ENCODE results near the gene APAF1.
"Not testable (repeated sequence)": the region's sequence is repeated elsewhere in the genome, so short reads cannot be mapped to it uniquely, and the experiment has no call there.

APAF1 gene

GRCh38 chr12:98752726-98753125 is 107.6 kb downstream of the APAF1 start:
- DNase-seq (ENCODE audit: extremely low read depth, low read depth): no peak
- no peak overlapping the region for H3K4me3 ChIP-seq (replicated peaks; ENCODE audit: low read depth, low read length)
- no peak for TF ChIP-seq CTCF (IDR thresholded peaks at IDR 0.05; ENCODE audit: low read depth, low read length, missing control alignments)

- no peak overlapping the region for H3K4me3 ChIP-seq (replicated peaks; ENCODE audit: low read depth, low read length)
- no peak for TF ChIP-seq CTCF (IDR thresholded peaks at IDR 0.05; ENCODE audit: low read depth, low read length, missing control alignments)
- no peak for DNase-seq (ENCODE audit: extremely low read depth, low read depth)
Measured at GRCh38 chr12:98754095-98754494, 109.0 kb downstream of the APAF1 start.

- H3K4me3 ChIP-seq (replicated peaks; ENCODE audit: low read depth, low read length); DNase-seq (ENCODE audit: extremely low read depth, low read depth): not testable (repeated sequence)
Measured at GRCh38 chr12:98755855-98756254, 110.8 kb downstream of the APAF1 start.

GRCh38 chr12:98757455-98757854 is 112.4 kb downstream of the APAF1 start:
- TF ChIP-seq CTCF (IDR thresholded peaks at IDR 0.05; ENCODE audit: low read depth, low read length, missing control alignments): no peak
- H3K4me3 ChIP-seq (replicated peaks; ENCODE audit: low read depth, low read length): no peak overlapping the region
- no peak for DNase-seq (ENCODE audit: extremely low read depth, low read depth)

GRCh38 chr12:98758331-98758730 is 113.2 kb downstream of the APAF1 start:
- no peak for DNase-seq (ENCODE audit: extremely low read depth, low read depth)
- H3K4me3 ChIP-seq (replicated peaks; ENCODE audit: low read depth, low read length): no peak overlapping the region
- TF ChIP-seq CTCF (IDR thresholded peaks at IDR 0.05; ENCODE audit: low read depth, low read length, missing control alignments): no peak

- TF ChIP-seq CTCF (IDR thresholded peaks at IDR 0.05; ENCODE audit: low read depth, low read length, missing control alignments): no peak
- no peak overlapping the region for H3K4me3 ChIP-seq (replicated peaks; ENCODE audit: low read depth, low read length)
- DNase-seq (ENCODE audit: extremely low read depth, low read depth): no peak
Measured at GRCh38 chr12:98763656-98764055, 118.6 kb downstream of the APAF1 start.

- TF ChIP-seq CTCF (IDR thresholded peaks at IDR 0.05; ENCODE audit: low read depth, low read length, missing control alignments): no peak
- DNase-seq (ENCODE audit: extremely low read depth, low read depth): no peak
- H3K4me3 ChIP-seq (replicated peaks; ENCODE audit: low read depth, low read length): no peak overlapping the region
Measured at GRCh38 chr12:98767248-98767647, 122.2 kb downstream of the APAF1 start.

All from HFF-Myc (cell line).